HG02763 (cell line): ENCODE data around the gene PTP4A1.

ENCODE experiments used
- ATAC-seq: cut with Tn5 transposase; IDR thresholded peaks from one replicate; pipeline ENCODE4 v1.9.1; 2021; ENCODE audit warnings: mild to moderate bottlenecking, moderate library complexity; ENCODE audit not compliant: unreplicated experiment

Gene PTP4A1

GRCh38 chr6:63554782-63555181 lies 17.5 kb upstream of the PTP4A1 start:
- no peak for ATAC-seq

- ATAC-seq, result no peak
Observed at GRCh38 chr6:63556369-63556768, 15.9 kb upstream of the PTP4A1 start.

- ATAC-seq, result peak; percentile 64
Observed at GRCh38 chr6:63558278-63558677, 14.0 kb upstream of the PTP4A1 start.

- ATAC-seq, result no peak
Observed at GRCh38 chr6:63560801-63561287, 11.4 kb upstream of the PTP4A1 start.

GRCh38 chr6:63561288-63561687 lies 11.0 kb upstream of the PTP4A1 start:
- no peak for ATAC-seq

- no peak for ATAC-seq
Observed at GRCh38 chr6:63563235-63563634, 9.0 kb upstream of the PTP4A1 start.

- ATAC-seq, result no peak
Observed at GRCh38 chr6:63565058-63565726, 7.1 kb upstream of the PTP4A1 start.

GRCh38 chr6:63565727-63566596 lies 6.3 kb upstream of the PTP4A1 start:
- no peak for ATAC-seq

- ATAC-seq, result no peak
Observed at GRCh38 chr6:63567966-63568365, 4.3 kb upstream of the PTP4A1 start.

- ATAC-seq, result no peak
Observed at GRCh38 chr6:63571361-63572043, 778 bp upstream of the PTP4A1 start.

GRCh38 chr6:63572747-63573075 lies 431 bp downstream of the PTP4A1 start:
- peak; percentile 1 for ATAC-seq

GRCh38 chr6:63573076-63573898 lies 1.0 kb downstream of the PTP4A1 start:
- peak; percentile 44 for ATAC-seq

- ATAC-seq, result peak; percentile 16
Observed at GRCh38 chr6:63573899-63574553, 1.7 kb downstream of the PTP4A1 start.

GRCh38 chr6:63574554-63574900 lies 2.2 kb downstream of the PTP4A1 start:
- no peak for ATAC-seq

- no peak for ATAC-seq
Observed at GRCh38 chr6:63576147-63576772, 4.0 kb downstream of the PTP4A1 start.

GRCh38 chr6:63576985-63577712 lies 4.9 kb downstream of the PTP4A1 start:
- no peak for ATAC-seq

GRCh38 chr6:63578757-63579156 lies 6.5 kb downstream of the PTP4A1 start:
- ATAC-seq, result no peak

- no peak for ATAC-seq
Observed at GRCh38 chr6:63579937-63580703, 7.8 kb downstream of the PTP4A1 start.

- no peak for ATAC-seq
Observed at GRCh38 chr6:63580704-63580961, 8.4 kb downstream of the PTP4A1 start.
